Mesothelial cell of epicardium (in vitro differentiated cells): Measurements from ENCODE around the gene CLINT1. TPM values are rescaled to one million over a fixed set of nuclear protein-coding genes. Genes with fewer than 3 reads are reported as not detected.

Source experiments
- DNase-seq, 2 experiments: peaks; one replicate each; pipeline ENCODE4 v3.0.0; 2021; ENCODE audit warnings: low spot score in 2 of 2; ENCODE audit not compliant: unreplicated experiment in 2 of 2
- H3K27ac Mint-ChIP-seq: 2 replicates; pipeline ENCODE4 v1.8.0; 2021; ENCODE audit warnings: mixed read lengths
- H3K27me3 Mint-ChIP-seq: 2 replicates; pipeline ENCODE4 v1.8.0; 2021; ENCODE audit warnings: low read depth, mixed read lengths
- H3K36me3 Mint-ChIP-seq: 2 replicates; pipeline ENCODE4 v1.8.0; 2021; ENCODE audit warnings: mixed read lengths
- H3K4me1 Mint-ChIP-seq: 2 replicates; pipeline ENCODE4 v1.8.0; 2021; ENCODE audit warnings: mixed read lengths
- H3K4me3 Mint-ChIP-seq: 2 replicates; pipeline ENCODE4 v1.8.0; 2021; ENCODE audit warnings: mild to moderate bottlenecking, moderate library complexity, mixed read lengths
- H3K9me3 Mint-ChIP-seq: 2 replicates; pipeline ENCODE4 v1.8.0; 2021; ENCODE audit warnings: mixed read lengths
- CTCF ChIP-seq: fragments of 200-600 bp; sonication (generic); IDR thresholded peaks from one replicate; pipeline ENCODE4 v1.5.0; 2021; ENCODE audit warnings: antibody characterized with exemption; ENCODE audit not compliant: unreplicated experiment
- total RNA-seq: library from RNA; stranded (reverse); gene quantifications from 3 replicates; pipeline ENCODE4 v1.2.1, GENCODE V29; 2021

The CLINT1 gene
- total RNA-seq, 1 donor from 2014 or later: 74.8 TPM

GRCh38 chr5:157800137-157800536 lies 58.8 kb downstream of the CLINT1 start:
- TF ChIP-seq CTCF: no peak
- Mint-ChIP-seq H3K4me1 (peaks cover 2% of the 10 kb centered on the region), H3K9me3 (no peaks in the 10 kb centered on the region), H3K27me3 (no peaks in the 10 kb centered on the region), H3K27ac (no peak overlapping the region), H3K36me3 (peaks cover 23% of the 10 kb centered on the region), H3K4me3 (no peak overlapping the region)
- DNase-seq: no peak

- Mint-ChIP-seq H3K27ac (no peak overlapping the region), H3K9me3 (no peaks in the 10 kb centered on the region), H3K4me3 (no peak overlapping the region), H3K27me3 (no peaks in the 10 kb centered on the region), H3K36me3 (peaks cover 24% of the 10 kb centered on the region), H3K4me1 (peaks cover 2% of the 10 kb centered on the region)
- DNase-seq: no peak
- TF ChIP-seq CTCF: no peak
These were observed 59.4 kb downstream of the CLINT1 start for GRCh38 chr5:157799578-157799977.

GRCh38 chr5:157793301-157793700 lies 65.6 kb downstream of the CLINT1 start:
- DNase-seq: no peak
- Mint-ChIP-seq H3K4me3 (no peak overlapping the region), H3K36me3 (peaks cover 29% of the 10 kb centered on the region), H3K27ac (no peak overlapping the region), H3K27me3 (no peaks in the 10 kb centered on the region), H3K4me1 (no peaks in the 10 kb centered on the region), H3K9me3 (no peaks in the 10 kb centered on the region)
- no peak for TF ChIP-seq CTCF

- Mint-ChIP-seq H3K27ac (no peak overlapping the region), H3K27me3 (no peaks in the 10 kb centered on the region), H3K4me1 (no peaks in the 10 kb centered on the region), H3K9me3 (no peaks in the 10 kb centered on the region), H3K4me3 (no peak overlapping the region), H3K36me3 (peaks cover 19% of the 10 kb centered on the region)
- no peak for DNase-seq
- no peak for TF ChIP-seq CTCF
These were observed 73.1 kb downstream of the CLINT1 start for GRCh38 chr5:157785801-157786200.

GRCh38 chr5:157779221-157779620 lies 79.7 kb downstream of the CLINT1 start:
- no peak for TF ChIP-seq CTCF
- DNase-seq: no peak
- H3K4me1 Mint-ChIP-seq: peaks cover 5% of the 10 kb centered on the region
- no peak overlapping the region for H3K4me3 Mint-ChIP-seq
- H3K9me3 Mint-ChIP-seq: no peaks in the 10 kb centered on the region
- H3K27ac Mint-ChIP-seq: no peak overlapping the region
- no peaks in the 10 kb centered on the region for H3K27me3 Mint-ChIP-seq
- H3K36me3 Mint-ChIP-seq: peaks cover 3% of the 10 kb centered on the region
